K562 (cell line): ENCODE results near the gene IL12RB1. TPM values are rescaled to one million over a fixed set of nuclear protein-coding genes. Genes with fewer than 3 reads are reported as not detected.

Source experiments
- ATAC-seq: fragments of 200-7000 bp; cut with Tn5 transposase; 3 replicates; pipeline ENCODE4 v1.9.1; 2020; ENCODE audit warnings: moderate library complexity
- BruUV-seq: library from RNA; stranded (reverse); fragments of 400-500 nt; replicated peaks from 2 replicates; lab custom pipeline; 2021; lab: Mats Ljungman, UMichigan
- CTCF ChIA-PET: fragments of 300-600 bp; formaldehyde crosslinking; extraction: SDS; loops from one replicate; lab custom pipeline; 2021; ENCODE audit warnings: low intra/inter-chr PET ratio; lab: Yijun Ruan, JAX
- POLR2A ChIA-PET: fragments of 300-600, 350-650 bp; sonication (Branson Sonifier 250); formaldehyde crosslinking; extraction: SDS; loops from one replicate; lab custom pipeline; 2021; ENCODE audit warnings: antibody characterized with exemption, inconsistent platforms; lab: Yijun Ruan, JAX
- DNase-seq, 4 experiments: peaks; one replicate each; pipeline versions ENCODE4 v3.0.0 to v3.0.0-alpha.2; 2011 to 2018; ENCODE audit warnings: low spot score in 3 of 4, mixed read lengths in 3 of 4; ENCODE audit errors: extremely low read depth in 1 of 4
- FAIRE-seq: peaks from 2 replicates; lab custom pipeline; 2011; peaks lifted over from hg19 to GRCh38; lab: Jason Lieb, UNC
- H2AFZ ChIP-seq: 2 replicates; pipeline ENCODE4 v1.6.0; 2011; ENCODE audit warnings: low read depth, low read length, control low read depth, inconsistent platforms
- H3K27ac ChIP-seq: fragments of 200-600 bp; 3 replicates; pipeline ENCODE4 v1.8.0; 2011; ENCODE audit warnings: low read depth, mild to moderate bottlenecking, control low read depth, inconsistent platforms, low read length, moderate library complexity, mixed read lengths; ENCODE audit errors: extremely low read depth
- H3K27me3 ChIP-seq, 2 experiments: fragments of 300-600 bp in 1 of 2; 2 replicates in 1 of 2; 3 replicates in 1 of 2; pipeline versions ENCODE4 v1.6.0 to v1.8.0; 2011; ENCODE audit warnings: inconsistent platforms in 2 of 2, low read length in 2 of 2, mild to moderate bottlenecking in 1 of 2, mixed read lengths in 1 of 2, moderate library complexity in 1 of 2; ENCODE audit not compliant: control insufficient read depth in 2 of 2, insufficient read depth in 2 of 2
- H3K36me3 ChIP-seq: fragments of 300-600 bp; 3 replicates; pipeline ENCODE4 v1.8.0; 2011; ENCODE audit warnings: mild to moderate bottlenecking, low read length, inconsistent platforms; ENCODE audit not compliant: control insufficient read depth, insufficient read depth
- H3K4me1 ChIP-seq, 2 experiments: fragments of 200-600 bp in 1 of 2; replicated peaks in 1 of 2; 2 replicates in 1 of 2; 3 replicates in 1 of 2; pipeline versions ENCODE4 v1.5.1 to v1.8.0; 2011; ENCODE audit warnings: inconsistent platforms in 2 of 2, low read length in 2 of 2, mild to moderate bottlenecking in 1 of 2, mixed read lengths in 1 of 2, moderate library complexity in 1 of 2; ENCODE audit not compliant: control insufficient read depth in 2 of 2, insufficient read depth in 2 of 2
- H3K4me2 ChIP-seq: 2 replicates; pipeline ENCODE4 v1.6.1; 2011; ENCODE audit warnings: low read length, control low read depth, inconsistent platforms, mixed read lengths; ENCODE audit not compliant: insufficient read depth
- H3K4me3 ChIP-seq: fragments of 200-600 bp; sonication (generic), shearing (Covaris generic); 2 replicates; pipeline ENCODE4 v1.5.1; 2016; ENCODE audit warnings: control low read depth, inconsistent platforms
- H3K79me2 ChIP-seq: fragments of 200-600 bp; 3 replicates; pipeline ENCODE4 v1.8.0; 2011; ENCODE audit warnings: low read length, inconsistent platforms; ENCODE audit not compliant: control insufficient read depth, insufficient read depth
- H3K9ac ChIP-seq, 2 experiments: 2 replicates each; pipeline versions ENCODE4 v1.6.0 to v1.6.1; 2011; ENCODE audit warnings: low read depth in 2 of 2, low read length in 2 of 2, control low read depth in 1 of 2, inconsistent platforms in 1 of 2, mild to moderate bottlenecking in 1 of 2, mixed read lengths in 1 of 2; ENCODE audit not compliant: insufficient read depth in 1 of 2
- H3K9me1 ChIP-seq: one replicate; pipeline ENCODE4 v1.6.0; 2011; ENCODE audit warnings: inconsistent platforms, mild to moderate bottlenecking, low read length, moderate library complexity; ENCODE audit not compliant: control insufficient read depth, insufficient read depth
- H3K9me3 ChIP-seq: replicated peaks from 2 replicates; pipeline ENCODE4 v1.5.1; 2011; ENCODE audit warnings: low read depth, low read length, inconsistent platforms; ENCODE audit not compliant: control insufficient read depth, insufficient read depth
- H4K20me1 ChIP-seq: replicated peaks from 2 replicates; pipeline ENCODE4 v1.6.1; 2011; ENCODE audit warnings: low read length, inconsistent platforms, mixed read lengths; ENCODE audit not compliant: control insufficient read depth, insufficient read depth
- TFAP4 ChIP-seq: sonication (generic); formaldehyde crosslinking; IDR thresholded peaks from 2 replicates; pipeline ENCODE4 v1.8.0; 2022; ENCODE audit warnings: missing genetic modification reagents, mild to moderate bottlenecking, moderate library complexity, borderline replicate concordance
- WGBS: fragments of 100-300 bp; shearing (Covaris generic); methylation state at CpG from one replicate; pipeline ENCODE4 v1.1.6; 2016; ENCODE audit warnings: low coverage, mixed read lengths; ENCODE audit not compliant: insufficient coverage; ENCODE audit errors: missing lambda C conversion rate; 5-methylcytosine and 5-hydroxymethylcytosine counted together
- in situ Hi-C: fragments of 300-500 bp; cut with MboI; formaldehyde crosslinking; loops from 4 replicates; pipeline ENCODE4 v1.15.0; 2018; ENCODE audit warnings: inconsistent platforms, mixed read lengths
- intact Hi-C: fragments of 100-400 bp; cut with micrococcal nuclease; formaldehyde crosslinking; loops from 2 replicates; pipeline ENCODE4 v1.14.2; 2022
- polyA plus RNA-seq, 8 experiments: library from polyadenylated mRNA; depleted of rRNA in 4 of 8; stranded (reverse) in 5 of 8; unstranded in 3 of 8; fragments of >200 nt; fragmentation: Nextera tagmentation in 2 of 8; fragmentation: Illumina TruSeq in 1 of 8; extraction: Ambion mirVana in 2 of 8; extraction: Trizol in 1 of 8; gene quantifications; 2 replicates each; pipeline versions ENCODE4 v1.2.1 to v1.2.3, GENCODE V29; 2011 to 2014; ENCODE audit warnings: inconsistent platforms in 1 of 8, missing spikeins in 1 of 8
- total RNA-seq, 7 experiments: library from RNA; depleted of rRNA in 6 of 7; stranded (reverse); fragments of >200 nt in 6 of 7; fragmentation: Illumina TruSeq in 2 of 7; extraction: Trizol in 2 of 7; gene quantifications; 2 replicates each; pipeline versions ENCODE4 v1.2.1 to v1.2.3, GENCODE V29; 2011 to 2021; ENCODE audit warnings: low replicate concordance in 1 of 7
- TF ChIP-seq, protein P1 (sequence below): sonication (generic); formaldehyde crosslinking; IDR thresholded peaks from 2 replicates; pipeline ENCODE4 v1.8.0; 2023; ENCODE audit warnings: missing genetic modification reagents, mild to moderate bottlenecking, borderline replicate concordance
- TF ChIP-seq, protein P2 (sequence below), 3 experiments: IDR thresholded peaks in 2 of 3; conservative IDR thresholded peaks in 1 of 3; 2 replicates each; pipeline ENCODE4 v1.5.1; 2011 to 2012; ENCODE audit warnings: low read length in 3 of 3, mild to moderate bottlenecking in 3 of 3, control low read depth in 2 of 3, improper control_type of control experiment in 1 of 3, inconsistent platforms in 1 of 3, low read depth in 1 of 3, mixed read lengths in 1 of 3, moderate library complexity in 1 of 3; ENCODE audit not compliant: insufficient read depth in 2 of 3

Gene IL12RB1
- total and polyA plus RNA-seq, 9 of the 15 experiments (the other 6 are each of a cell fraction or from before 2014, with no cell fraction given): 0.04 to 0.07 (median 0.06) TPM; not detected in 5

DNA sequence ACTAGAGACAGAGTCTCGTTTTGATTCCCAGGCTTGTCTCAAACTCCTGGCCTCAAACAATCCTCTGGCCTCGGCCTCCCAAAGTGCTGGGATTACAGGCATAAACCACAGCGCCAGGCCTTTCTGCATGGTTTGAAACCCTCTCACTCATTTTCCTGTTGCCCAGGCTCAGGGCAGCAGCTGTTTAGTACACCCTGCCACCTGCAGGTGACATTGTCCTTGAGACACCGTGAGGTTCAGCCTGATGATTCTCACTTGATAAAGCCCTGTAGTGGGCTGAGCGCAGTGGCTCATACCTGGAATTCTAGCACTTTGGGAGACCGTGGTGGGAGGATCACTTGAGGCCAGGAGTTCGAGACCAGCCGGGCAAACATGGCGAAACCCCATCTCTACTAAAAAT is 12.5 kb downstream of the IL12RB1 start:
- peak; percentile 15 for FAIRE-seq
- intact Hi-C loops: no loop called here
- CTCF ChIA-PET: no interaction called here

More for the DNA sequence above, 12.5 kb downstream of the IL12RB1 start:
- no peak overlapping the region for H3K4me3 ChIP-seq
- peak; percentile 70 for ATAC-seq
- H3K9ac ChIP-seq: 0 out of 4 replicates have a peak overlapping the region, but pooled peaks of 1 of the 2 experiments have one; percentile 28
- H3K9me3 ChIP-seq: no peaks in the 10 kb centered on the region
- no TSS peak for BruUV-seq
- TF ChIP-seq TFAP4: peak; percentile 28; the same call in 1 of the 2 replicates
- TF ChIP-seq, protein P1, sequence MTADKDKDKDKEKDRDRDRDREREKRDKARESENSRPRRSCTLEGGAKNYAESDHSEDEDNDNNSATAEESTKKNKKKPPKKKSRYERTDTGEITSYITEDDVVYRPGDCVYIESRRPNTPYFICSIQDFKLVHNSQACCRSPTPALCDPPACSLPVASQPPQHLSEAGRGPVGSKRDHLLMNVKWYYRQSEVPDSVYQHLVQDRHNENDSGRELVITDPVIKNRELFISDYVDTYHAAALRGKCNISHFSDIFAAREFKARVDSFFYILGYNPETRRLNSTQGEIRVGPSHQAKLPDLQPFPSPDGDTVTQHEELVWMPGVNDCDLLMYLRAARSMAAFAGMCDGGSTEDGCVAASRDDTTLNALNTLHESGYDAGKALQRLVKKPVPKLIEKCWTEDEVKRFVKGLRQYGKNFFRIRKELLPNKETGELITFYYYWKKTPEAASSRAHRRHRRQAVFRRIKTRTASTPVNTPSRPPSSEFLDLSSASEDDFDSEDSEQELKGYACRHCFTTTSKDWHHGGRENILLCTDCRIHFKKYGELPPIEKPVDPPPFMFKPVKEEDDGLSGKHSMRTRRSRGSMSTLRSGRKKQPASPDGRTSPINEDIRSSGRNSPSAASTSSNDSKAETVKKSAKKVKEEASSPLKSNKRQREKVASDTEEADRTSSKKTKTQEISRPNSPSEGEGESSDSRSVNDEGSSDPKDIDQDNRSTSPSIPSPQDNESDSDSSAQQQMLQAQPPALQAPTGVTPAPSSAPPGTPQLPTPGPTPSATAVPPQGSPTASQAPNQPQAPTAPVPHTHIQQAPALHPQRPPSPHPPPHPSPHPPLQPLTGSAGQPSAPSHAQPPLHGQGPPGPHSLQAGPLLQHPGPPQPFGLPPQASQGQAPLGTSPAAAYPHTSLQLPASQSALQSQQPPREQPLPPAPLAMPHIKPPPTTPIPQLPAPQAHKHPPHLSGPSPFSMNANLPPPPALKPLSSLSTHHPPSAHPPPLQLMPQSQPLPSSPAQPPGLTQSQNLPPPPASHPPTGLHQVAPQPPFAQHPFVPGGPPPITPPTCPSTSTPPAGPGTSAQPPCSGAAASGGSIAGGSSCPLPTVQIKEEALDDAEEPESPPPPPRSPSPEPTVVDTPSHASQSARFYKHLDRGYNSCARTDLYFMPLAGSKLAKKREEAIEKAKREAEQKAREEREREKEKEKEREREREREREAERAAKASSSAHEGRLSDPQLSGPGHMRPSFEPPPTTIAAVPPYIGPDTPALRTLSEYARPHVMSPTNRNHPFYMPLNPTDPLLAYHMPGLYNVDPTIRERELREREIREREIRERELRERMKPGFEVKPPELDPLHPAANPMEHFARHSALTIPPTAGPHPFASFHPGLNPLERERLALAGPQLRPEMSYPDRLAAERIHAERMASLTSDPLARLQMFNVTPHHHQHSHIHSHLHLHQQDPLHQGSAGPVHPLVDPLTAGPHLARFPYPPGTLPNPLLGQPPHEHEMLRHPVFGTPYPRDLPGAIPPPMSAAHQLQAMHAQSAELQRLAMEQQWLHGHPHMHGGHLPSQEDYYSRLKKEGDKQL (CRISPR knock-in tag): no peak
- TF ChIP-seq, protein P2, sequence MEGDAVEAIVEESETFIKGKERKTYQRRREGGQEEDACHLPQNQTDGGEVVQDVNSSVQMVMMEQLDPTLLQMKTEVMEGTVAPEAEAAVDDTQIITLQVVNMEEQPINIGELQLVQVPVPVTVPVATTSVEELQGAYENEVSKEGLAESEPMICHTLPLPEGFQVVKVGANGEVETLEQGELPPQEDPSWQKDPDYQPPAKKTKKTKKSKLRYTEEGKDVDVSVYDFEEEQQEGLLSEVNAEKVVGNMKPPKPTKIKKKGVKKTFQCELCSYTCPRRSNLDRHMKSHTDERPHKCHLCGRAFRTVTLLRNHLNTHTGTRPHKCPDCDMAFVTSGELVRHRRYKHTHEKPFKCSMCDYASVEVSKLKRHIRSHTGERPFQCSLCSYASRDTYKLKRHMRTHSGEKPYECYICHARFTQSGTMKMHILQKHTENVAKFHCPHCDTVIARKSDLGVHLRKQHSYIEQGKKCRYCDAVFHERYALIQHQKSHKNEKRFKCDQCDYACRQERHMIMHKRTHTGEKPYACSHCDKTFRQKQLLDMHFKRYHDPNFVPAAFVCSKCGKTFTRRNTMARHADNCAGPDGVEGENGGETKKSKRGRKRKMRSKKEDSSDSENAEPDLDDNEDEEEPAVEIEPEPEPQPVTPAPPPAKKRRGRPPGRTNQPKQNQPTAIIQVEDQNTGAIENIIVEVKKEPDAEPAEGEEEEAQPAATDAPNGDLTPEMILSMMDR (IDR thresholded peaks at IDR 0.05 in 2 of 3, conservative IDR thresholded peaks at IDR 0.05 in 1 of 3; ENCODE audit: insufficient read depth in 2 of 3, low read depth in 1 of 3, low read length in 3 of 3): peak in 2 of 3 experiments; percentile 2 to 29; a peak in 2 of 6 replicates
- TF ChIP-seq, all 486 proteins: peak for 2
- in situ Hi-C loops: no loop called here
- DNase-seq: peak in 1 of 4 experiments; percentile 10
- no peaks in the 10 kb centered on the region for H3K79me2 ChIP-seq
- no peaks in the 10 kb centered on the region for H3K36me3 ChIP-seq
- H4K20me1 ChIP-seq: no peaks in the 10 kb centered on the region
- peaks cover 3 to 9% of the 10 kb centered on the region in 2 experiments; a peak in 1 of 5 replicates for H3K27me3 ChIP-seq
- POLR2A ChIA-PET: interaction anchor here (0.6 kb wide), 1 partner anchor 71 kb away, joined by 3 read pairs; no protein-coding TSS in a partner anchor
- H3K27ac ChIP-seq: no peak overlapping the region
- H3K4me2 ChIP-seq: no peak overlapping the region
- H3K9me1 ChIP-seq: no peaks in the 10 kb centered on the region
- 46% methylated on average over 9 of the region's 9 CpGs for WGBS
- H2AFZ ChIP-seq: no peak overlapping the region
- peaks cover 0 to 3% of the 10 kb centered on the region in 2 experiments; a peak in 2 of 5 replicates for H3K4me1 ChIP-seq
